Left ventricle myocardium inferior (tissue), 1 donor: ENCODE measurements around the gene PRKCZ. TPM values are rescaled to one million over a fixed set of nuclear protein-coding genes. Genes with fewer than 3 reads are reported as not detected.
A peak's percentile ranks its signal among the peaks of the same experiment; 100 is the strongest.

Source experiments
- DNase-seq: peaks from one replicate; pipeline ENCODE4 v3.0.0-alpha.2; 2020
- H3K27ac ChIP-seq: fragments of 200-600 bp; replicated peaks from 2 replicates; pipeline ENCODE4 v1.8.0; 2021
- H3K27me3 ChIP-seq: fragments of 200-600 bp; 2 replicates; pipeline ENCODE4 v1.8.0; 2021; ENCODE audit warnings: low read depth
- H3K36me3 ChIP-seq: fragments of 200-600 bp; 2 replicates; pipeline ENCODE4 v1.8.0; 2021
- H3K4me1 ChIP-seq: fragments of 200-600 bp; 2 replicates; pipeline ENCODE4 v1.8.0; 2021
- H3K4me3 ChIP-seq: fragments of 200-600 bp; 2 replicates; pipeline ENCODE4 v1.8.0; 2021; ENCODE audit warnings: mild to moderate bottlenecking, moderate library complexity
- H3K9me3 ChIP-seq: fragments of 200-600 bp; replicated peaks from 2 replicates; pipeline ENCODE4 v1.8.0; 2021
- intact Hi-C: fragments of 100-400 bp; cut with micrococcal nuclease; formaldehyde crosslinking; loops from one replicate; pipeline ENCODE4 v1.11.0; 2022
- total RNA-seq: library from RNA; stranded (reverse); fragmentation: NEBNext Ultra II Directional; extraction: Animal tissue kit (Norgen Biotek cat#: 25700); gene quantifications from one replicate; pipeline ENCODE4 v1.2.1, GENCODE V29; 2021
- TF ChIP-seq, protein P1 (sequence below): fragments of 200-600 bp; IDR thresholded peaks from 2 replicates; pipeline ENCODE4 v1.8.0; 2021; ENCODE audit warnings: antibody characterized with exemption, mild to moderate bottlenecking, borderline replicate concordance
- donor health status: DM: no; HTN: yes; CAD: no; lungs with severe emphysema.

Gene PRKCZ
- total RNA-seq, 1 donor from 2014 or later = 19.1 TPM

GRCh38 chr1:2160451-2161300, 110.5 kb downstream of the PRKCZ start:
- TF ChIP-seq, protein P1, sequence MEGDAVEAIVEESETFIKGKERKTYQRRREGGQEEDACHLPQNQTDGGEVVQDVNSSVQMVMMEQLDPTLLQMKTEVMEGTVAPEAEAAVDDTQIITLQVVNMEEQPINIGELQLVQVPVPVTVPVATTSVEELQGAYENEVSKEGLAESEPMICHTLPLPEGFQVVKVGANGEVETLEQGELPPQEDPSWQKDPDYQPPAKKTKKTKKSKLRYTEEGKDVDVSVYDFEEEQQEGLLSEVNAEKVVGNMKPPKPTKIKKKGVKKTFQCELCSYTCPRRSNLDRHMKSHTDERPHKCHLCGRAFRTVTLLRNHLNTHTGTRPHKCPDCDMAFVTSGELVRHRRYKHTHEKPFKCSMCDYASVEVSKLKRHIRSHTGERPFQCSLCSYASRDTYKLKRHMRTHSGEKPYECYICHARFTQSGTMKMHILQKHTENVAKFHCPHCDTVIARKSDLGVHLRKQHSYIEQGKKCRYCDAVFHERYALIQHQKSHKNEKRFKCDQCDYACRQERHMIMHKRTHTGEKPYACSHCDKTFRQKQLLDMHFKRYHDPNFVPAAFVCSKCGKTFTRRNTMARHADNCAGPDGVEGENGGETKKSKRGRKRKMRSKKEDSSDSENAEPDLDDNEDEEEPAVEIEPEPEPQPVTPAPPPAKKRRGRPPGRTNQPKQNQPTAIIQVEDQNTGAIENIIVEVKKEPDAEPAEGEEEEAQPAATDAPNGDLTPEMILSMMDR = no peak
- Histone ChIP-seq H3K4me3 (no peak overlapping the region), H3K9me3 (no peaks in the 10 kb centered on the region), H3K27me3 (no peaks in the 10 kb centered on the region), H3K4me1 (peaks cover 10% of the 10 kb centered on the region), H3K36me3 (no peaks in the 10 kb centered on the region), H3K27ac (no peak overlapping the region)
- intact Hi-C loops = no loop called here
- DNase-seq = no peak

GRCh38 chr1:2163205-2163604, 113.0 kb downstream of the PRKCZ start:
- intact Hi-C loops = no loop called here
- Histone ChIP-seq H3K27me3 (no peaks in the 10 kb centered on the region), H3K4me3 (no peak overlapping the region), H3K27ac (no peak overlapping the region), H3K9me3 (no peaks in the 10 kb centered on the region), H3K4me1 (no peaks in the 10 kb centered on the region), H3K36me3 (no peaks in the 10 kb centered on the region)
- TF ChIP-seq, protein P1 = peak; percentile 41
- DNase-seq = no peak

- no peaks in the 10 kb centered on the region for H3K9me3 ChIP-seq
- no peak for DNase-seq
- no peaks in the 10 kb centered on the region for H3K27me3 ChIP-seq
- intact Hi-C loops = no loop called here
- no peaks in the 10 kb centered on the region for H3K4me1 ChIP-seq
- TF ChIP-seq, protein P1 = no peak
- no peaks in the 10 kb centered on the region for H3K36me3 ChIP-seq
- H3K27ac ChIP-seq = no peak overlapping the region
- H3K4me3 ChIP-seq = no peak overlapping the region
Measured at GRCh38 chr1:2165646-2166045, 115.4 kb downstream of the PRKCZ start.

GRCh38 chr1:2166254-2166653, 116.0 kb downstream of the PRKCZ start:
- intact Hi-C loops = no loop called here
- DNase-seq = no peak

GRCh38 chr1:2166695-2167094, 116.5 kb downstream of the PRKCZ start:
- intact Hi-C loops = no loop called here
- no peak overlapping the region for H3K4me3 ChIP-seq
- TF ChIP-seq, protein P1 = no peak
- H3K36me3 ChIP-seq = no peaks in the 10 kb centered on the region
- DNase-seq = no peak
- H3K9me3 ChIP-seq = no peaks in the 10 kb centered on the region
- no peaks in the 10 kb centered on the region for H3K4me1 ChIP-seq
- no peak overlapping the region for H3K27ac ChIP-seq
- H3K27me3 ChIP-seq = no peaks in the 10 kb centered on the region

More at GRCh38 chr1:2166254-2166653, 116.0 kb downstream of the PRKCZ start:
- Histone ChIP-seq H3K36me3 (no peaks in the 10 kb centered on the region), H3K4me1 (no peaks in the 10 kb centered on the region), H3K9me3 (no peaks in the 10 kb centered on the region), H3K27ac (no peak overlapping the region), H3K4me3 (no peak overlapping the region), H3K27me3 (no peaks in the 10 kb centered on the region)
- TF ChIP-seq, protein P1 = no peak
